HG03097 (cell line): ENCODE data around the gene OTX1.

Experiments used
- ATAC-seq: cut with Tn5 transposase; IDR thresholded peaks from one replicate; pipeline ENCODE4 v1.9.1; 2021; ENCODE audit not compliant: unreplicated experiment, low FRiP score

The OTX1 gene

DNA sequence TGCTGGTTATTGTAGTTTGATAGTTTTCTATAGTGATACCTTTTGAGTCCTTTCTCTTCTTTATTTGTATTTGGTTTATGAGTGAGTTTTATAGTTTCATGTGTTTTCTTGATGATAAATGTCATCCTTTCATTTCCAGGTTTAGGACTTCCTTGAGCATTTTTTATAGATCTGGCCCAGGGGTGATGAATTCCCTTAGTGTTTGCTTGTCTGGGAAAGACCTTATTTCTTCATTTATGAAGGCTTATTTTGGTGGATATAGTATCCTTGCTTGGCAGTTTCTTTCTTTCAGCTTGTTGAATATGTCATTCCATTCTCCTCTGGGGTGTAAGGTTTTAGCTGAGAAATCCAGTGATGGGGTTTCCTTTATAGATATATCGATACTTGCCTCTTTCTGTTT is 53.9 kb downstream of the OTX1 start:
- no peak for ATAC-seq
